ENCODE data around the gene RNF10.
"Not testable (repeated sequence)": the region's sequence is repeated elsewhere in the genome, so short reads cannot be mapped to it uniquely, and the experiment has no call there.

RNF10 gene

GRCh38 chr12:120598674-120599463, 64.7 kb downstream of the RNF10 start:
- no peak overlapping the region for H3K4me3 ChIP-seq (ENCODE audit: low read depth, low read length)
- no peak for TF ChIP-seq CTCF (IDR thresholded peaks at IDR 0.05; ENCODE audit: borderline replicate concordance, insufficient read depth, low read depth, low read length)

- no peak overlapping the region for H3K4me3 ChIP-seq (ENCODE audit: low read depth, low read length)
- no peak for TF ChIP-seq CTCF (IDR thresholded peaks at IDR 0.05; ENCODE audit: borderline replicate concordance, insufficient read depth, low read depth, low read length)
Measured at GRCh38 chr12:120599672-120600552, 65.8 kb downstream of the RNF10 start.

GRCh38 chr12:120602416-120602815, 68.3 kb downstream of the RNF10 start:
- not testable (repeated sequence) for H3K4me3 ChIP-seq (ENCODE audit: low read depth, low read length)

- H3K4me3 ChIP-seq (ENCODE audit: low read depth, low read length) = no peak overlapping the region
- no peak for TF ChIP-seq CTCF (IDR thresholded peaks at IDR 0.05; ENCODE audit: borderline replicate concordance, insufficient read depth, low read depth, low read length)
Measured at GRCh38 chr12:120610560-120610959, 76.4 kb downstream of the RNF10 start.

GRCh38 chr12:120611534-120611933, 77.4 kb downstream of the RNF10 start:
- not testable (repeated sequence) for H3K4me3 ChIP-seq (ENCODE audit: low read depth, low read length)

- no peak for TF ChIP-seq CTCF (IDR thresholded peaks at IDR 0.05; ENCODE audit: borderline replicate concordance, insufficient read depth, low read depth, low read length)
- no peak overlapping the region for H3K4me3 ChIP-seq (ENCODE audit: low read depth, low read length)
Measured at GRCh38 chr12:120614848-120615247, 80.7 kb downstream of the RNF10 start.

GRCh38 chr12:120617193-120617592, 83.0 kb downstream of the RNF10 start:
- H3K4me3 ChIP-seq (ENCODE audit: low read depth, low read length) = not testable (repeated sequence)

- not testable (repeated sequence) for H3K4me3 ChIP-seq (ENCODE audit: low read depth, low read length)
Measured at GRCh38 chr12:120617767-120618166, 83.6 kb downstream of the RNF10 start.

- no peak for TF ChIP-seq CTCF (IDR thresholded peaks at IDR 0.05; ENCODE audit: borderline replicate concordance, insufficient read depth, low read depth, low read length)
- H3K4me3 ChIP-seq (ENCODE audit: low read depth, low read length) = no peak overlapping the region
Measured at GRCh38 chr12:120618954-120619615, 84.9 kb downstream of the RNF10 start.
